ENCODE results near the gene TUT7.

TUT7 gene

GRCh38 chr9:86257391-86257790 is 96.8 kb downstream of the TUT7 start:
- DNase-seq (ENCODE audit: low read depth in 2 of 2, low spot score in 1 of 2): no peak

DNA sequence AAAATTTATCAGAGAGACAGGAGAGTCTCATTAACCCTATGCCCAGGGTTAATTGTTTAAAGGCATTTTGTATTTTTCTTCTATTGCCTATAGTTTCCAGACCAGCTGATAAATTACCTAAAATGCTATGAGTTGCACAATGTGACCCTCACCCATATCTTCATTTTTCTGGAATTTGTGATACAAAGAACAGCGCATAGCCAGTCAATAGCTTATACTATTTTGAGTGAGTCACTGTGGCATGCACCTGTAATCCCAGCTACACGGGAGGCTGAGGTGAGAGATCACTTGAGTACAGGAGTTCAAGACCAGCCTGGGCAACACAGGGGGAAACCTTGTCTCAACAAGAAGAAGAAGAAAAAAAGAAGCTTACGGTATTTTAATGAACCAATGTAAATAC is 97.6 kb downstream of the TUT7 start:
- no peak for DNase-seq (ENCODE audit: low read depth in 2 of 2, low spot score in 1 of 2)

- DNase-seq (ENCODE audit: low read depth in 2 of 2, low spot score in 1 of 2): no peak
Measured at GRCh38 chr9:86253577-86253976, 100.6 kb downstream of the TUT7 start.

DNA sequence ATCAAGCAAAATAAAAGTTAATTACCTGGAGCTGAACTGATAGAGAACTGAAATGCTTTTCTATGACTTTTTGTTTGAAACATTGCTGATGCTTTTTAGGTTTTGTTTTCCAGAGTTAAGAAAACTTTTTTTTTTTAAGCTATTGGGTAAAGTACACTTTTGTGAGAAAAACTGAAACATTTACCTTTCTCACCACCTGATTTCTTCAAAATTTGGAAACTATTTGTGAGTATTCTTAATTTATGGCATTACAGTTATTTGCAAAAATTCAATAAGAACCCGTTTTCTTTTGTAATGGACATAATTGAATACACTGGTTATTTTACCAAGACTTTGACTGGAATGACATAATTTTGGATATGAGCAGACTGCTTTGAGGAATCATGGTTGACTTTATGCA is 101.3 kb downstream of the TUT7 start:
- no peak for DNase-seq (ENCODE audit: low read depth in 2 of 2, low spot score in 1 of 2)

DNA sequence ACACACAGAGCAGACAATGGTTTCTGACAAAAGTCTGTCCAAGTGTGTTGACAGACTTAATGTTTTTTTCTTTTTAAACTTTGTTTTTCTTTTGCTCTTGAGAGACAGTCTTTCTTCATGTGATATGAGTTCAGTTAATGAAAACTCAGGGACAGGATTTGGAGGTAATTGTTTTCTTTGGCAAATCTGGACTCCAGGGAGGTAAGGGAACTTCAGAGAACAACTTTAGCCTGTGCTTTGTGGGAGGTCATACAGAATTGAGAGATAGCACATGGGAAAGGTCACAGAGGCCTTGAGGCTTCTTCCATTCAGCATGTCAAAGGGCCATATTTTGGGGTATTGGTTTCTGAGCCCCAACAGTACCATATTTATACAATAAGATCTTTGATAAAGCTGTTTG is 104.1 kb downstream of the TUT7 start:
- no peak for DNase-seq (ENCODE audit: low read depth in 2 of 2, low spot score in 1 of 2)

- DNase-seq (ENCODE audit: low read depth in 2 of 2, low spot score in 1 of 2): no peak
Measured at GRCh38 chr9:86248746-86249145, 105.5 kb downstream of the TUT7 start.

- no peak for DNase-seq (ENCODE audit: low read depth in 2 of 2, low spot score in 1 of 2)
Measured at GRCh38 chr9:86246752-86247161, 107.5 kb downstream of the TUT7 start.

GRCh38 chr9:86242071-86242470 is 112.1 kb downstream of the TUT7 start:
- no peak for DNase-seq (ENCODE audit: low read depth in 2 of 2, low spot score in 1 of 2)

DNA sequence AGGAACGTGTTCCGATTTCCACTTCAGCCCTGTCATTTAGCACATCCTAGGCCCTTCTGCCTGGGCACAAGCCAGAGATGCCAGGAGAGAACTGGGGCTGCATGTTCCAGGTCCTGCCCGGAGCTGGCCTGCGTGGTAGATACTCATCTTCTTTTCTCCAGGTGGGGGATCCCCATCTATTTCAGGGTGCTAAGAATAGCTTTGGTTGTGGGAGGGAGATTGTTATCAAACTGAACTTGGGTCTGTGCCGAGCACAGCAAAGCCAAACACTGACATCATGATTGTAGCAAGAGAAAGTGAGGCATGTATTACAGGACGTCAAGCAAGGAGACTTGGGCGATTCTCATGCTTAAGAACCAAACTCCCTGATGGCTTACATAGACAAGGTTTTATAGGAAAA is 113.0 kb downstream of the TUT7 start:
- no peak for DNase-seq (ENCODE audit: low read depth in 2 of 2, low spot score in 1 of 2)

- no peak for DNase-seq (ENCODE audit: low read depth in 2 of 2, low spot score in 1 of 2)
Measured at GRCh38 chr9:86238861-86239770, 115.1 kb downstream of the TUT7 start.
